ENCODE results near the gene LMAN2L. TPM values are rescaled to one million over a fixed set of nuclear protein-coding genes. Genes with fewer than 3 reads are reported as not detected.

The LMAN2L gene
- total RNA-seq, 2 donors from 2014 or later, result 5.1 to 6.3 TPM

GRCh38 chr2:96763511-96764252 is 23.8 kb upstream of the LMAN2L start:
- no peaks in the 10 kb centered on the region for H3K9me3 Mint-ChIP-seq
- ATAC-seq, result no peak
- peak in 1 of 2 donors; percentile 24 for DNase-seq (ENCODE audit: low spot score in 2 of 2)
- peaks cover 0 to 4% of the 10 kb centered on the region in 2 donors for H3K36me3 Mint-ChIP-seq
- peak overlapping the region in 1 of 2 donors; percentile 61 for H3K27ac Mint-ChIP-seq

GRCh38 chr2:96762529-96763311 is 22.9 kb upstream of the LMAN2L start:
- Mint-ChIP-seq H3K9me3 (no peaks in the 10 kb centered on the region), H3K36me3 (peaks cover 0 to 4% of the 10 kb centered on the region in 2 donors), H3K27ac (peak overlapping the region; percentile 40 to 61)
- DNase-seq (ENCODE audit: low spot score in 2 of 2) (peak in 1 of 2 donors; percentile 11), ATAC-seq (no peak)

GRCh38 chr2:96760986-96761832 is 21.3 kb upstream of the LMAN2L start:
- ATAC-seq (peak; percentile 68 to 75), DNase-seq (ENCODE audit: low spot score in 2 of 2) (peak in 1 of 2 donors; percentile 84)
- Mint-ChIP-seq H3K9me3 (no peaks in the 10 kb centered on the region), H3K27ac (peak overlapping the region; percentile 81 to 84), H3K36me3 (peaks cover 0 to 4% of the 10 kb centered on the region in 2 donors)

- DNase-seq (ENCODE audit: low spot score in 2 of 2) (peak; percentile 90 to 92), ATAC-seq (peak; percentile 92 to 94)
- H3K27ac Mint-ChIP-seq, result peak within 1 kb of the TSS; percentile 84 to 86
- no peaks in the 10 kb centered on the region for H3K9me3 Mint-ChIP-seq
- peaks cover 0 to 4% of the 10 kb centered on the region in 2 donors for H3K36me3 Mint-ChIP-seq
Observed at GRCh38 chr2:96760036-96760985, 20.4 kb upstream of the LMAN2L start, which contains the start of gene CNNM4. Gene CNNM4, plus strand, starts transcription at chr2:96760902. Its CDS starts 98 bp downstream, at chr2:96761000.

GRCh38 chr2:96759548-96759947 is 19.7 kb upstream of the LMAN2L start:
- DNase-seq (ENCODE audit: low spot score in 2 of 2), result no peak
- peaks cover 0 to 4% of the 10 kb centered on the region in 2 donors for H3K36me3 Mint-ChIP-seq

GRCh38 chr2:96758987-96759386 is 19.1 kb upstream of the LMAN2L start:
- DNase-seq (ENCODE audit: low spot score in 2 of 2) (no peak), ATAC-seq (no peak)
- Mint-ChIP-seq H3K27ac (peak overlapping the region in 1 of 2 donors; percentile 86), H3K36me3 (peaks cover 0 to 4% of the 10 kb centered on the region in 2 donors), H3K9me3 (no peaks in the 10 kb centered on the region)

More at GRCh38 chr2:96759548-96759947, 19.7 kb upstream of the LMAN2L start:
- Mint-ChIP-seq H3K27ac (peak overlapping the region in 1 of 2 donors; percentile 86), H3K9me3 (no peaks in the 10 kb centered on the region)
- ATAC-seq, result no peak

GRCh38 chr2:96757477-96757860 is 17.6 kb upstream of the LMAN2L start:
- DNase-seq (ENCODE audit: low spot score in 2 of 2) (no peak), ATAC-seq (no peak)
- Mint-ChIP-seq H3K9me3 (no peaks in the 10 kb centered on the region), H3K36me3 (peaks cover 0 to 4% of the 10 kb centered on the region in 2 donors), H3K27ac (peak overlapping the region in 1 of 2 donors; percentile 47)

- Mint-ChIP-seq H3K36me3 (peaks cover 0 to 4% of the 10 kb centered on the region in 2 donors), H3K9me3 (no peaks in the 10 kb centered on the region), H3K27ac (peak overlapping the region in 1 of 2 donors; percentile 47)
- ATAC-seq (no peak), DNase-seq (ENCODE audit: low spot score in 2 of 2) (no peak)
Observed at GRCh38 chr2:96756788-96757476, 17.1 kb upstream of the LMAN2L start.

- no peak for ATAC-seq
- Mint-ChIP-seq H3K27ac (no peak overlapping the region), H3K9me3 (no peaks in the 10 kb centered on the region), H3K36me3 (no peaks in the 10 kb centered on the region)
- no peak for DNase-seq (ENCODE audit: low spot score in 2 of 2)
Observed at GRCh38 chr2:96754317-96754716, 14.5 kb upstream of the LMAN2L start.

GRCh38 chr2:96753661-96754282 is 13.9 kb upstream of the LMAN2L start:
- no peaks in the 10 kb centered on the region for H3K9me3 Mint-ChIP-seq
- H3K36me3 Mint-ChIP-seq, result no peaks in the 10 kb centered on the region
- no peak for ATAC-seq
- no peak for DNase-seq (ENCODE audit: low spot score in 2 of 2)
- H3K27ac Mint-ChIP-seq, result no peak overlapping the region

- Mint-ChIP-seq H3K9me3 (no peaks in the 10 kb centered on the region), H3K27ac (no peak overlapping the region), H3K36me3 (no peaks in the 10 kb centered on the region)
- no peak for ATAC-seq
- no peak for DNase-seq (ENCODE audit: low spot score in 2 of 2)
Observed at GRCh38 chr2:96751800-96752199, 11.9 kb upstream of the LMAN2L start.

- H3K9me3 Mint-ChIP-seq, result no peaks in the 10 kb centered on the region
- no peak for DNase-seq (ENCODE audit: low spot score in 2 of 2)
- ATAC-seq, result no peak
- H3K36me3 Mint-ChIP-seq, result no peaks in the 10 kb centered on the region
- H3K27ac Mint-ChIP-seq, result no peak overlapping the region
Observed at GRCh38 chr2:96747061-96747617, 7.3 kb upstream of the LMAN2L start.

GRCh38 chr2:96739076-96739632 is 710 bp downstream of the LMAN2L start:
- DNase-seq (ENCODE audit: low spot score in 2 of 2) (no peak), ATAC-seq (no peak)
- Mint-ChIP-seq H3K9me3 (no peaks in the 10 kb centered on the region), H3K27ac (peak overlapping the region; percentile 90 to 99), H3K36me3 (peaks cover 8 to 18% of the 10 kb centered on the region in 2 donors)

GRCh38 chr2:96737831-96738230 is 2.0 kb downstream of the LMAN2L start:
- DNase-seq (ENCODE audit: low spot score in 2 of 2) (no peak), ATAC-seq (no peak)
- Mint-ChIP-seq H3K36me3 (peaks cover 8 to 19% of the 10 kb centered on the region in 2 donors), H3K9me3 (no peaks in the 10 kb centered on the region), H3K27ac (peak overlapping the region in 1 of 2 donors; percentile 56)

All from activated naive CD4-positive, alpha-beta T cell treated with anti-CD3 and anti-CD28 coated beads, Interleukin-2, amount 50 U/mL, for 72 hours (primary cell).